HG02623 (cell line): ENCODE data around the gene UGT1A7.

Experiments
- ATAC-seq: cut with Tn5 transposase; IDR thresholded peaks from one replicate; pipeline ENCODE4 v1.9.1; 2021; ENCODE audit warnings: moderate library complexity; ENCODE audit not compliant: unreplicated experiment

The UGT1A7 gene

DNA sequence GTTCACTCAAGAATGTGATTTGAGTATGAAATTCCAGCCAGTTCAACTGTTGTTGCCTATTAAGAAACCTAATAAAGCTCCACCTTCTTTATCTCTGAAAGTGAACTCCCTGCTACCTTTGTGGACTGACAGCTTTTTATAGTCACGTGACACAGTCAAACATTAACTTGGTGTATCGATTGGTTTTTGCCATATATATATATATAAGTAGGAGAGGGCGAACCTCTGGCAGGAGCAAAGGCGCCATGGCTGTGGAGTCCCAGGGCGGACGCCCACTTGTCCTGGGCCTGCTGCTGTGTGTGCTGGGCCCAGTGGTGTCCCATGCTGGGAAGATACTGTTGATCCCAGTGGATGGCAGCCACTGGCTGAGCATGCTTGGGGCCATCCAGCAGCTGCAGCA, 78.3 kb downstream of the UGT1A7 start, which contains the start of gene UGT1A1:
Gene UGT1A1 (plus strand): TSS at position 228 of the 400 bp plus-strand sequence. CDS start 18 bp downstream, at position 246.
- ATAC-seq, result no peak

DNA sequence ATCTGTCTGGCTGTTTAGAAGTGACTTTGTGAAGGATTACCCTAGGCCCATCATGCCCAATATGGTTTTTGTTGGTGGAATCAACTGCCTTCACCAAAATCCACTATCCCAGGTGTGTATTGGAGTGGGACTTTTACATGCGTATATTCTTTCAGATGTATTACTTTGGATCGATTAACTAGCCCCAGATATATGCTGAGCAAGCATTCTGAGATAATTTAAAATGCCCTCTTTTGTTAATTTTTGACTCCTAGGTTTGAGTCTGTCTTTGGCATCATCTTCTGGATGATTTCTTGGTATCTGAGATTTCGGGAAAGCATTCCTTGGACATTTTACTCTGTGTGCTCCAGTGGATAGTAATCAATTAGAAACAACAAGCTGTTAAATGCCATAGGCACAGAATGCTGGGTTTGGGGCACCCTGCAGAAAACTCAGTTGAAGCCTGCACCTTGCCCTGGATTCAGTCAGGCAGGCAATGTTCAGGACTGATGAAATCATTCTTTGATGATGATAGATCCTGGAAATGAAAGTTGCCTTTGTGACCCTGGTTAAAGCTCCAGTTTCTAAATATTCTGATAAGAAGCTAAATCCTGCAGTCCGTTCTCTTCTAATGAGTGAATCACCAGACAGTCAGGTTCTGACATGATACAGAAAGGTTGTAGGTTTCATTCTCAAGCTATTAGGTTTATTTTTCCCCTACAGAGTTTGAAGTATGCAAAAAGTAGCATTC, 79.5 kb downstream of the UGT1A7 start:
- no peak for ATAC-seq

DNA sequence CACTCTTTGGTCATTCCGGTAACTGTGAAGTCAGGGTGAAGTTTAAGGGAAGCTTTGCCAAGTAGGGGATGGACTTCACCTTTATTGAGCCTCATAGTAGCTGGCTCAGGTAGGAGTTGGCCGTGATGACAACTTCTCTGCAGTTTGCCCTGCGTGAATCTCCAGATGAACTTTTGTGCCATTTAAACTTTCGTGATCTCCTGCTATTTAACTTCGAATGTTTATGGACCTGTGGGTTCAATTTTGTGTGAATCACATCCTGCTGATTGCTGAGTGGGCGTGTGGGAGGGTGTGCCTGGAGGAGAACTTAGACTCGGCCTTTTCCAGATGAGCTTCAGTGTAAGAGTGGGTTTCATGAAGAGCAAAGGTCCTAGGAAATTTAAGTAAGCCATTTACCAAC, 82.6 kb downstream of the UGT1A7 start:
- ATAC-seq, result no peak

DNA sequence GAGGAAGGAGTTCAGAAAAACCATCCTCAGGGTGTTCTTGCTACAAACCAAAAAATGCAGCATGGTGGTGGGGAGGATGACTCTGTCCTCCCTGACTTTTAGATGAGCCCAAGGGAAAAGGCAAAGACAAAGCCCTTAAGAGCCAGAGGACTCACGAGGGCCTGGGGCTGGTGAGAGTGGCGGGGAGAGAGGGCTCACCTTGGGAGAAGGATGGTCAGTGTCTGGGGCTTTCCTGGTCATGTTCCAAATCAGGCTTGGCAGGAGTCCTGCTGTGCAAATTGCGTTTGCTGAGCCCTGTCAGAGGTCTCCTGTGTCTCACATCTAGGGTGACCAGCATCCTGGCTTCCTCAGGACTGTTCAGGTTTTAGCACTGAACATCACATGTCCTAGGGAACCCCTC, 83.1 kb downstream of the UGT1A7 start:
- ATAC-seq, result no peak

DNA sequence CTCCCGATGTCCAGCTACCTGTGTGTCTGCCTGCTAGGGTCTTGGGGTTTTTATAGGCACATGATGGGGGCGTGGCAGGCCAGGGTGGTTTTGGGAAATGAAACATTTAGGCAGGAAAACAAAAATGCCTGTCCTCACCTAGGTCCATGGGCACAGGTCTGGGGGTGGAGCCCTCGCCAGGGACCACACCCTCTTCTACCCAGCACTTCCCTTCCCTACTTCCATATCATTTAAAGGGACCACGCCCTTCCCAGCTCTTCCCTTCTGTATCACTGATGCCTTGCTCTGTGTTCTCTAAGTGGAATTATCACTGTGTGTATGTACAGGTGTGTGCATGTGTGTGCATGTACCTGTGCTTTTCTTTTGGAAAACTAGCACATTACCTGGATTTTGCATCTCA, 84.7 kb downstream of the UGT1A7 start:
- ATAC-seq, result no peak

DNA sequence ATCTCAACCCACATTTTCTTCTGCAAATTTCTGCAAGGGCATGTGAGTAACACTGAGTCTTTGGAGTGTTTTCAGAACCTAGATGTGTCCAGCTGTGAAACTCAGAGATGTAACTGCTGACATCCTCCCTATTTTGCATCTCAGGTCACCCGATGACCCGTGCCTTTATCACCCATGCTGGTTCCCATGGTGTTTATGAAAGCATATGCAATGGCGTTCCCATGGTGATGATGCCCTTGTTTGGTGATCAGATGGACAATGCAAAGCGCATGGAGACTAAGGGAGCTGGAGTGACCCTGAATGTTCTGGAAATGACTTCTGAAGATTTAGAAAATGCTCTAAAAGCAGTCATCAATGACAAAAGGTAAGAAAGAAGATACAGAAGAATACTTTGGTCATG, 86.4 kb downstream of the UGT1A7 start:
- ATAC-seq, result no peak

DNA sequence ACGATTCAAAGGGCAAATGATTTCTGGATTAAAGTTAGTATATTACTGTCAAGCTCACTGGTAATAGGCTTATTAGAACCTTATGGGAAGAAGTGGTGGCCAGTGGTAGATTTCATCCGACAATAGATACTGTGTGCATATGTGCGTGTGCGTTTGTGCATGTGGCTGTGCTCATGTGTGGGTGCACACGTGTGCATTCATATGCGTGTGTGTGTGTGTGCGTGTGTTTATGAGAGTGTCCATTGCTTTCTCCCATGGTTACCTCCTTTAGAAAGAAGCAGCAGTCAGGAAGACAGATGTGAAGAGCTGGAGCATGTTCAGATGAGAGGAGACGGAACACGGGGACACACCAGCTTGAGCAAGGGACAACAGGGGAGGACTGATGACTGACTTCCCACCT, 87.6 kb downstream of the UGT1A7 start:
- no peak for ATAC-seq

DNA sequence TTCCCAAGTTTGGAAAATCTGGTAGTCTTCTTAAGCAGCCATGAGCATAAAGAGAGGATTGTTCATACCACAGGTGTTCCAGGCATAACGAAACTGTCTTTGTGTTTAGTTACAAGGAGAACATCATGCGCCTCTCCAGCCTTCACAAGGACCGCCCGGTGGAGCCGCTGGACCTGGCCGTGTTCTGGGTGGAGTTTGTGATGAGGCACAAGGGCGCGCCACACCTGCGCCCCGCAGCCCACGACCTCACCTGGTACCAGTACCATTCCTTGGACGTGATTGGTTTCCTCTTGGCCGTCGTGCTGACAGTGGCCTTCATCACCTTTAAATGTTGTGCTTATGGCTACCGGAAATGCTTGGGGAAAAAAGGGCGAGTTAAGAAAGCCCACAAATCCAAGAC, 90.5 kb downstream of the UGT1A7 start:
- no peak for ATAC-seq

DNA sequence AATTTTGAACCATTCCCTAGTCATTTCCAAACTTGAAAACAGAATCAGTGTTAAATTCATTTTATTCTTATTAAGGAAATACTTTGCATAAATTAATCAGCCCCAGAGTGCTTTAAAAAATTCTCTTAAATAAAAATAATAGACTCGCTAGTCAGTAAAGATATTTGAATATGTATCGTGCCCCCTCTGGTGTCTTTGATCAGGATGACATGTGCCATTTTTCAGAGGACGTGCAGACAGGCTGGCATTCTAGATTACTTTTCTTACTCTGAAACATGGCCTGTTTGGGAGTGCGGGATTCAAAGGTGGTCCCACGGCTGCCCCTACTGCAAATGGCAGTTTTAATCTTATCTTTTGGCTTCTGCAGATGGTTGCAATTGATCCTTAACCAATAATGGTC, 90.9 kb downstream of the UGT1A7 start:
- ATAC-seq, result no peak

DNA sequence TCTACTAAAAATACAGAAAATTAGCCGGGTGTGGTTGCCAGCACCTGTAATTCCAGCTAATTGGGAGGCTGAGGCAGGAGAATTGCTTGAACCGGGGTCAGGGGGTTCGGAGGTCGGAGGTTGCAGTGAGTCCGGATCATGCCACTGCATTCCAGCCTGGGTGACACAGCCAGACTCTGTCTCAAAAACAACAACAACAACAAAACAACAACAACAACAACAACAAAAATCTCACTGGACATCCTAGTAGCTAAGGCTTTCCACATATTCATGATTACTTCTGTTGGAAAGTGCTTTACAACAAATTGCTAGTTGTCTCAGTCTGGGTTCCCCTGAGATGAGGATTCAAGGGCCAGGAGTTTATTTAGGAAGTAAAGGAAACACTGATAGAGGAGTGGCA, 92.2 kb downstream of the UGT1A7 start:
- ATAC-seq, result no peak

DNA sequence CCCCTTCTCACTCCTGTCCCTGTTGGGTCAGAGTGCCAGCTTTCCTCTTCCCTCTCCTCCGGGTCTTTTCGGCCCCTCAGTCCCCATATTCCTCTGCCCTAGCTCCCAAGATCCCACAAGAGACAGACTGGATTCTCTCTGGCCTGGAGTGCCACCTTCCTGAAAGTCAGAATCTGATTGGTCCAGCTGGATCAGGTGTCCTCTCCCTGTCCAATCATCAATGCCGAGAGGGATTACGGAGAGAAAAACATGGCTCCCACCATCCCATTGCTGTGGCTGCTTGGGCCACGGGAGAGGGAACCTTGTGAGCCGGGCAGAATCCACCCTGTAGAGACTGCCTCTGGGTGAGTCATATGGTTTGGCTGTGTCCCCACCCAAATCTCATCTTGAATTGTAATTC, 93.7 kb downstream of the UGT1A7 start:
- ATAC-seq, result no peak

DNA sequence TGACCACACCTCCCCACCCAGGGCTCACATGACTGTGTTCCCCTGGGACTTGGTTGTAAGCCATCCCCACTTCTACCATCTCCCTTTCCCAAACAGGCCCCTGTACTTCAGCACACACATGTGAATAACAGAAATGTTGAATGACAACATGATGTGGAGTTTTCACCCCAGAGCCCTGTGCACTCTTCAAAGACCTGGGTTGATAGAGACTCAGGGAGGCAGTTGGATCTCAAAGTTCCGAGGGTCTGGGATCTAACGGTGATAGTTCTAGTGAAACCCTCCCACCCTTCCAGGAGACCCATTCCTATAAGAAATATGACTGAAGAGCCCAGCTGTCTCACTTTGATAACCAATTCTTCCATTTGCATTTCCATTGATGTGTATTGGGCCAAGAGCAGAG, 96.3 kb downstream of the UGT1A7 start, which contains the start of gene MROH2A:
Gene MROH2A (plus strand): TSS at position 301 of the 400 bp plus-strand sequence. CDS start 1,029 bp downstream, outside the sequence.
- no peak for ATAC-seq

DNA sequence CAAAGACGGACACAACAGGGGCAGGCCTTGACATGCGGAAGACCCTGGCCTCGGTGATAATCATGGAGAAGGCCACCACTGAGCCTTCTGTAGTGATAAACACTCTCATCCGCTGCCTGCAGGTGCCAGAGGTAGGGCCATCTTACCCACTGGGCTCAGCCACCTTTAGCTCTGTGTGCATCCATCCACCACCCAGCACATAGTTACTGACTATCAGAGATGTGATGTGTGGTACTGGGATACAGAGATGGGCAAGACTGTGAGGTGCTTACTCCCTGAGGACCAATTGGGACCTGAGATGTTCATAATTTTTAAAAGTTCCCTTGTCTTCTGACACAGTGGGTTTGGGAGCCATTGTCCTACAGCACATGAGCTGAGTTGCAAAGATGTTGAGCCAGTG, 98.0 kb downstream of the UGT1A7 start:
- ATAC-seq, result no peak

DNA sequence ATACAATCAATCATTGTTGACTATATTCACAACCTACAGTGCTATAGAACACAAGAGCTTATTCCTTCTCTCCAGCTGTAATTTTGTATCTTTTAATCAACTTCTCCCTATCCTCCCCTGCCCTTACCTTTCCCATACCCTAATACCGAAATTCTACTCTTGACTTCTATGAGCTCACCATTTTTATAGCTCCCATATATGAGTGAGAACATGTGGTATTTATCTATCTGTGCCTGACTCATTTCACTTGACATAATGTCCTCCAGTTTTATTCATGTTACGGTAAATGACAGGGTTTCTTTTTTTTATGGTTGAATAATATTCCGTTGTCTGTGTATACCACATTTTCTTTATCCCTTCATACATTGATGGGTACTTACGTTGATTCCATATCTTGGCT, 99.1 kb downstream of the UGT1A7 start:
- ATAC-seq, result no peak

DNA sequence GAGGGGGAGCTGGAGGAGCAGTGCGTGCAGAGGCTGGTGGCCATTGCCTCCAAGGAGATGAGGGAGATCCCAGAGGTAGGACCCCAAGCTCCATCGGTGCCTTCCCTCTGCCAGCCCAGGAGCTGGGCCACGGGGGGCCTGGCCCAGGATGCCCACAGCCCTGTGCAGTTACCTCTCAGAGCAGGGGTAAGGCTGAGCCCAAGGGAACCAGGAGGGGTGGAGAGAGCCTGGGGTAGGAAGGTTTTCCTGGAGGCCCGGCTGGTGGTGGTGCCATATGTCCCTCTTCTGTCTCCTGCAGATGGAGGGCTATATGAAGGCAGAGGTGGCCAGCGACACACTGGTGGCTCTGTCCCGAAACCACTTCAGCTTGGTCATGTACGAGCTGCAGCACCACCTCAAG, 107.9 kb downstream of the UGT1A7 start:
- ATAC-seq, result no peak

DNA sequence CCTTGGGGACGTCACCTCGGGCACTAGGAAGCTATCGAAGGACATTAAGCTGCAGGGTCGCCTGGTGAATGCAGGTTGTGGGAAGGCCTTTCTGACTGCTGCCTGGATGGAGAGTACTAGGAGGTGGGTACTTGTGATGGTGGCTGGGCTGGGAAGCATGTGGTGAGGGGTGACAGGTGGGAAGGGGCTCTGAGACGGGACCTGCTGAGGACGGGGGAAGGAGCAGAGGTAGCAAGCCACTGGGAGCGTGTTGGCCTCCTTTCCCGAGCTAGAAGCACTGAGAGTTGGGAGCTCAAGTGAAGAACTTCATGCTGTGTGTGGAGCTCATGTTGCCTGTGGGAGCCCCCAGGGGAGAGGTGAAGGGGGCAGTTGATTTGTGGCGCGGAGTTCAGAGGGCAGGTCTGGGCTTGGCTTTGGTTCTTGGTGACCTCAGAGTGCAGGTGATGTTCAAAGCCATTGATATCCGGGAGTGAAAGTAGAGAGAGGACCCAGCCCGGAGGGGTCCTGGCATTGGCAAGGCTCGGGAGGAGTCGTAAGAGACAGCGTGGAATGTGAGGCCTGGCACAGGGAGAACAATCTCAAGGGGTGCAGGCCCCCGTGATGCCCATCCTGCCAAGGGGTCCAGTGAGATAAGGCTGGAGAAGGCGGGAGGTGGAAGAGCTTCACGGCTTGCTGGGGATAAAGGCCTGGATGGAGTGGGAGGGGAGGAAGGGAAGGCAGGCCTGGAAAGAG, 109.6 kb downstream of the UGT1A7 start:
- ATAC-seq, result no peak

DNA sequence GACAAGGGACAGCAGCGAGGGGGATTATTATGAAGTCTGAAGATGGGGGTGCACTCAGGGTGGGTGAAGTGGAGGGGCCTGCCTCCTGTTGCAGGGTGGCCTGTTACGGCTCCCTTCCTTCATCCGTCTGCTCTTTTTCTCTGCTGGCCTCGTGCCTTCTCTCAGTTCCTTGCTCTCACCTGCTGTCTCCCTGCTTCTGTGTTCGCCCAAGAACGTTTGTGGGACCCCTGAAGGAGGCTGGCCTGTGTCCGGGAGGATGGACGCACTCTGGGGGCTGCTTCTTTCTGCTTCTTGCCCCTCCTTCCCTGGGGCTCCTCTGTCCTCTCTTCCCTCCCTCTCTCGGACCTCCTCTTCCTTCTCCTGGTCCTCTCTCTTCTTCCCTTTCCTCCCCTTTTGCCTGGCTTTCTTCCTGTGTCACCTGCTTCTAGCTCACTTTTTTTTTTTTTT, 110.2 kb downstream of the UGT1A7 start:
- ATAC-seq, result no peak

DNA sequence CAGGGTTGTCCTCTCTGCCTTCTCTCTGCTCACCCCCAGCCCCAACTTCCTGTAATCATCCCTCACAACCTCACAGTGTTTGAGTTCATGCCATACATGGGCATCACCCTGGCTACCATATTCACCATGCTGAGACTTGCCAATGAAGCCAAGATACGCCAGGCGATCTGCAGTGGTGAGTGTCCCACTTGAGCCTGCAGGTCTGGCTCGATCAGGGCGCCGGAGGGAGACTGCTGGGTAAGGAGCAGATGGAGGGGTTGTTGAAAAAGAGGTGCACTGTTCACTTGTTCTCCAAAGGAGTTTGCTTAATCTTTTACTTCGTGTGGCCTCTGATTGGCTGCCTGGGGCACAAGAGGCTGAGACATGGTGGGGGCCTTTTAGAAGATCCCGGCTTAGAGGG, 111.0 kb downstream of the UGT1A7 start:
- no peak for ATAC-seq

DNA sequence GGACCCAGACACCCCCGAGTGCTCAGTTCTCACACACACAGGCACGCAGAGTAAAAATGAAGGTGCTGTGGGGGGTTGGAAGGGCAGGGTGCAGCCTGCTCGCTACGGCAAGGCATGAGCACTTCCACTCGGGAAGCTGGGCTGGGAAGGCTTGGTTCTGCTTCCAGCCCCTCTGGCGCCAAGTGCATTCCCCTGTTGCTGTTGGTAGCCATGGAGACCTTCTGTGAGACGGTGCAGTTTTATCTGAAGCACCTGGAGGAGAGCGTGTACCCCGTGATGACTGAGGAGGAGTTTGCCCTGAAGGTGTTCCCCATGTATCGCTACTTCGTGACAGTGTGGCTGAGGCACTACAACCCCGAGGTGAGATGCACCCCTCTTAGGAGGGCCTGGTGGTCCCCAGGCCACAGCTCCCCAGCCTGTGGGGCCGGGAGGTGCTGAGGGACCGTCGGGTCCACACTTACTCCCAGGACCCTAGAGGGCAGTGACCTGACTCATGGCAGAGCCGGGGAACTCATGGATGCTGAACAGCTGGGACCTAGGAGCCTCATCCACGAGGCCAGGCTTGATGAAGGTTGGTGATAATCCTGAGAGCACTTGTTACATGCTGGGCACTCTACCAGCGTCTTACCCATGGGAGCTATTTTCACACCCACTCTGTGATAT, 111.9 kb downstream of the UGT1A7 start:
- ATAC-seq, result no peak

DNA sequence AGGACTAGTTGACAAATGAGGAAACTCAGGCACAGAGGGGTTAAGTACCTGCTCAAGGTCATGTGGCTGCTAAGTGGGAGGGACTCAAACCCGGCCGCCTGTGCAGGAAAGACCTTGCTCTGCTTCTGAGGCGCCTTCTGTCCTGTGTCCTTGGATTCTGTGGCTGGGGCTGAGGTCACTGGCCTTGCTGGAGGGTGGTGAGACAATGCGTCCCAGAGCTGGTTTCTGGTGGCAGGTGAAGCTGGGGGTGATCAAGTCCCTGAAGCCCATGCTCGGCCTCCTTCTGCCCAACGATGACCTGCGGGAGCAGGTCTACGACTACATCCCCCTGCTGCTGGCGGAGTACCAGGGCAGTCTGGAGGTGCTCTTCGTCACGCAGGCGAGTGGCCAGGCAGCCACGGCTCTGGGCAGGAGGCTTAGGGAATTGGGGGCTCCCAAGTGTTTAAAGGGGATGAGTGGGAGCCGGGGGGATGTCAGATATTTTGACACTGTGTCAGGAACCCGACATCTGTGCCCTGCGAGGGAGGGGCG, 112.5 kb downstream of the UGT1A7 start:
- no peak for ATAC-seq

DNA sequence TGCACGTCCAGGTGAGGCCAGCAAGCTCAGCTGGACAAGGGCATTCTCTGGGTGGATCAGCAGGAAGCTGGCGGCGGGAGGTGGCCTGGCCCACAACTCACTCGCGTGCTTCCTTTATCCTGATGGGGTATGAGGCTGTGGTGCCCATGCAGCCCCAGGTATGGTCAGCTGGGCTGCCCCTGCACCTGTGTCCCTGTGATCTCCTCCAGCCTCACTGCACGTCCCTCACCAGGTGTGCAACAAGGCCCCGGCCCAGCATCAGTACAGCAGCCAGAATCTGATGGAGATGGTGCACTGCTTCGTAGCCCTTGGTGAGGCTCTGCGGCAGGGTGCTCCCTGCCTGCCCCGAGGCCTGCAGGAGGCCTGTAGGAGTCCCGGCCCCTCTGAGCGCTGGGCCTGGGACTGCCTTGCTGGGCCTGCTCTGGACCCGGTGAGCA, 114.1 kb downstream of the UGT1A7 start:
- ATAC-seq, result no peak
